NCI-H187 treated with DMSO at 0.1 percent for 48 hours (cell line): ENCODE results near the gene NPBWR2.
"Not testable (repeated sequence)": the region's sequence is repeated elsewhere in the genome, so short reads cannot be mapped to it uniquely, and the experiment has no call there.

ENCODE experiments used
- DNase-seq: peaks from one replicate; lab custom pipeline; 2025; lab: John Stamatoyannopoulos, UW

Gene NPBWR2

GRCh38 chr20:64144144-64144912 lies 37.0 kb upstream of the NPBWR2 start:
- DNase-seq = no peak

- DNase-seq = no peak
Measured at GRCh38 chr20:64143018-64143801, 35.8 kb upstream of the NPBWR2 start.

GRCh38 chr20:64142590-64142989 lies 35.2 kb upstream of the NPBWR2 start:
- peak; percentile 79 for DNase-seq

GRCh38 chr20:64140956-64141355 lies 33.6 kb upstream of the NPBWR2 start:
- DNase-seq = no peak

- DNase-seq = no peak
Measured at GRCh38 chr20:64140061-64140931, 32.9 kb upstream of the NPBWR2 start.

- no peak for DNase-seq
Measured at GRCh38 chr20:64139199-64140060, 32.1 kb upstream of the NPBWR2 start.

- no peak for DNase-seq
Measured at GRCh38 chr20:64138276-64138815, 31.0 kb upstream of the NPBWR2 start.

GRCh38 chr20:64137598-64138031 lies 30.2 kb upstream of the NPBWR2 start:
- DNase-seq = no peak

- DNase-seq = no peak
Measured at GRCh38 chr20:64136004-64136710, 28.8 kb upstream of the NPBWR2 start.

- DNase-seq = not testable (repeated sequence)
Measured at GRCh38 chr20:64134744-64135143, 27.4 kb upstream of the NPBWR2 start.

- no peak for DNase-seq
Measured at GRCh38 chr20:64133951-64134407, 26.6 kb upstream of the NPBWR2 start.

GRCh38 chr20:64131406-64131805 lies 24.0 kb upstream of the NPBWR2 start:
- DNase-seq = no peak

GRCh38 chr20:64130876-64131275 lies 23.5 kb upstream of the NPBWR2 start:
- DNase-seq = no peak

GRCh38 chr20:64130271-64130670 lies 22.9 kb upstream of the NPBWR2 start:
- no peak for DNase-seq

- DNase-seq = no peak
Measured at GRCh38 chr20:64129146-64129782, 21.9 kb upstream of the NPBWR2 start.

- DNase-seq = not testable (repeated sequence)
Measured at GRCh38 chr20:64123517-64123916, 16.2 kb upstream of the NPBWR2 start.

GRCh38 chr20:64122927-64123326 lies 15.6 kb upstream of the NPBWR2 start:
- DNase-seq = not testable (repeated sequence)

- no peak for DNase-seq
Measured at GRCh38 chr20:64121586-64121985, 14.2 kb upstream of the NPBWR2 start.

GRCh38 chr20:64119681-64120341 lies 12.4 kb upstream of the NPBWR2 start:
- DNase-seq = no peak
